ENCODE data around the gene SYCE3.

SYCE3 gene

DNA sequence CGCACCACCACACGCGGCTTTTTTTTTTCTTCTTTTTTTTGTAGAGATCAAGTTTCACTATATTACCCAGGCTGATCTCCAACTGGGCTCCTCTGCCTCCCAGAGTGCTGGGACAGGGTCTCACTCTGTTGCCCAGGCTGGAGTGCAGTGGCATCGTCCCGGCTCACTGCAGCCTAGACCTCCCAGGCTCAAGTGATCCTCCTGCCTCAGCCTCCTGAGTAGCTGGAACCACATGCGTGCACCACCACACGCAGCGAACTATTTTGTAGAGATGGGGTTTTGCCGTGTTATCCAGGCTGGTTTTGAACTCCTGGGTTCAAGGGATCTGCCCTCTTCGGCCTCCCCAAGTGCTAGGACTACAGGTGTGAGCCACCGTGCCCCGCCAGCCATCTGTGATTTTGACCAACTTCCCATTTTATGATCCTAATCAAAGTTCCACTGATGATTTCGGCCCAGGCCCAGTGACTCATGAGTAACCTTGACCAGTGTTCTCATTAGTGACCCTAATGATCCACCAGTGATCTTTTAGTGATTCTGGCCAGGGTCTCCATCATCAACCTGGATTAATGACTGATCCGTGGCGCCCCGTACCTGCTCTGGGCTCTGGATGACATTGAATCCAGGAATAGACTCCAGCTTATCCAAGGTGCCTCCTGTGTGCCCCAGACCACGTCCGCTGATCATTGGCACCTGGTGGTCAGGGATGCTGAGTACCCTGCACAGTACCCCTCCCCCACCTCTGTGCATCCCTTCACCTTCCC lies 34.6 kb downstream of the SYCE3 start (continued):
- TF ChIP-seq KLF17 (tag by site-specific recombination; IDR thresholded peaks at IDR 0.05) = no peak
- no peak for TF ChIP-seq ZNF169 (tag by site-specific recombination; IDR thresholded peaks at IDR 0.05)
- no peak for TF ChIP-seq ZNF184 (tag by site-specific recombination; IDR thresholded peaks at IDR 0.05)
- no peak for TF ChIP-seq ZNF701 (tag by site-specific recombination; IDR thresholded peaks at IDR 0.05)
- TF ChIP-seq PRDM6 (tag by site-specific recombination; IDR thresholded peaks at IDR 0.05) = no peak
- 0 out of 2 replicates have a peak, but pooled peaks have one; percentile 10 for TF ChIP-seq GLIS1 (tag by site-specific recombination; IDR thresholded peaks at IDR 0.05)
- no peak for TF ChIP-seq ZNF501 (tag by site-specific recombination; IDR thresholded peaks at IDR 0.05)
- no peak for TF ChIP-seq ZNF175 (tag by site-specific recombination; IDR thresholded peaks at IDR 0.05)

DNA sequence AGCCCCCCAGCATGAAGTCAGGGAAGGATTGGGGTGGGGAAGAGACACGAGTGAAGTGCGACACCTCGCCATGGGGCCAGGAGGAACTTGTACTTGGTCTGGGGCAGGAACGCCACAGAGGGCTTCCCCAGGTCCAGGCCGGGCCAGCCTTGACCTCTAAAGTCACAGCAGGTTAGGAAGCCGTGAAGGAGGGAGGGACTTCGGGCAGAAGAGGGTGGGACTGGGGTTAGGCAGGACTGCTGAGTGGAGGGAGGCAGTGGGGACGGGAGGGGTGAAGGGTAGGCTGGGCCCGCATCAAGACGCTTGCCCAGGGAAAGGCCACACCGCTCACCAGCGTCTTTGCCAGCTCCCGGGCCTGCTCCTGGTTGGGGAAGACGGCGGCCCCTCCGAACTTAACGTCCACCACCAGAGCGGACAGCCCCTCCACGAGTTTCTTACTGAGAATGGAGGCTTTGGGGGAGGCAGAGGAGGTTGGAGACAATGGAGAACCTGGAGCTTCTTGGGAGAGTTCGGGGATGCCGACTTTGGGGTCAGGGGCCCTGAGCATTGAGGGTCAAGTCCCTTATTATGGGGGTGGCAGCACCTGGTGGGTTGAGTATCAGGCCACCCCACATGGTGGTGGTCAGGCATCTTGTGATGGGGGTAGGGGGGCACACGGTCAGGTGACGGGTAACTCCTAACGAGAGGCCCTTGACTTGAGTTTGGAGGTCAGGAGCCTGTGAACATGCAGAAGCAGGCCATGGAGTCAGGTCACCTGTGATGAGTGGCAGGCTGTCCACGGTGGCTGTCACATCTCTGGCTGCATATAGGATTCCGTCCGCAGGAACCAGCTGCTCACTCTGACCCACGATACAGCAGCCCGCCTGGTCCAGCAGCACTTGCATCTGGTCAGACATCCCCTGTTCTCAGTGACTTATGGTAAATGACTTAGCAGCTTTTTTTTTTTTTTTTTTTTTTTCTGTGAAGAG lies 35.6 kb downstream of the SYCE3 start:
- peak; percentile 15; the same call in 1 of the 2 replicates for TF ChIP-seq GLIS2 (tag by site-specific recombination; IDR thresholded peaks at IDR 0.05)
- no peak for TF ChIP-seq ZNF843 (tag by site-specific recombination; IDR thresholded peaks at IDR 0.05)
- TF ChIP-seq, protein P1, sequence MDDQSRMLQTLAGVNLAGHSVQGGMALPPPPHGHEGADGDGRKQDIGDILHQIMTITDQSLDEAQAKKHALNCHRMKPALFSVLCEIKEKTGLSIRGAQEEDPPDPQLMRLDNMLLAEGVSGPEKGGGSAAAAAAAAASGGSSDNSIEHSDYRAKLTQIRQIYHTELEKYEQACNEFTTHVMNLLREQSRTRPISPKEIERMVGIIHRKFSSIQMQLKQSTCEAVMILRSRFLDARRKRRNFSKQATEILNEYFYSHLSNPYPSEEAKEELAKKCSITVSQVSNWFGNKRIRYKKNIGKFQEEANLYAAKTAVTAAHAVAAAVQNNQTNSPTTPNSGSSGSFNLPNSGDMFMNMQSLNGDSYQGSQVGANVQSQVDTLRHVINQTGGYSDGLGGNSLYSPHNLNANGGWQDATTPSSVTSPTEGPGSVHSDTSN (CRISPR knock-in tag; IDR thresholded peaks at IDR 0.05) = 0 out of 2 replicates have a peak, but pooled peaks have one; percentile 37
- 0 out of 2 replicates have a peak, but pooled peaks have one; percentile 19 for TF ChIP-seq KLF17 (tag by site-specific recombination; IDR thresholded peaks at IDR 0.05)
- no peak for TF ChIP-seq RBAK (tag by site-specific recombination; IDR thresholded peaks at IDR 0.05)
- TF ChIP-seq ZIC2 (tag by site-specific recombination; IDR thresholded peaks at IDR 0.05) = peak; percentile 30
- 0 out of 2 replicates have a peak, but pooled peaks have one; percentile 20 for TF ChIP-seq HIC1 (tag by site-specific recombination; IDR thresholded peaks at IDR 0.05)
- peak; percentile 60 for TF ChIP-seq SP2 (tag by site-specific recombination; IDR thresholded peaks at IDR 0.05)
- Histone ChIP-seq H3K27ac (ENCODE audit: extremely low read depth, low read depth, low read length) (peak overlapping the region; percentile 90; the same call in 1 of the 2 replicates), H3K36me3 (ENCODE audit: control insufficient read depth in 2 of 2, insufficient read depth in 1 of 2, low read length in 2 of 2) (peaks cover 0 to 25% of the 10 kb centered on the region in 2 experiments; a peak in 1 of 3 replicates), H3K4me3 (ENCODE audit: low read depth, low read length) (peak overlapping the region; percentile 79; the same call in 1 of the 2 replicates), H3K4me1 (ENCODE audit: control insufficient read depth, insufficient read depth, low read length) (no peaks in the 10 kb centered on the region; the same call in 1 of the 2 replicates), H3K9me3 (ENCODE audit: control insufficient read depth, insufficient read depth, low read depth, low read length) (no peaks in the 10 kb centered on the region)
- ChIA-PET POLR2A (interaction anchor here (0.6 to 2.1 kb wide), 2 partner anchors 24 to 94 kb away, joined by 6 to 14 read pairs; no protein-coding TSS in a partner anchor), CTCF (interaction anchor here (0.7 to 1.1 kb wide), 2 partner anchors 9 to 28 kb away, joined by 3 to 4 read pairs; no protein-coding TSS in a partner anchor)
